ENCODE results near the gene SMURF1.

DNA sequence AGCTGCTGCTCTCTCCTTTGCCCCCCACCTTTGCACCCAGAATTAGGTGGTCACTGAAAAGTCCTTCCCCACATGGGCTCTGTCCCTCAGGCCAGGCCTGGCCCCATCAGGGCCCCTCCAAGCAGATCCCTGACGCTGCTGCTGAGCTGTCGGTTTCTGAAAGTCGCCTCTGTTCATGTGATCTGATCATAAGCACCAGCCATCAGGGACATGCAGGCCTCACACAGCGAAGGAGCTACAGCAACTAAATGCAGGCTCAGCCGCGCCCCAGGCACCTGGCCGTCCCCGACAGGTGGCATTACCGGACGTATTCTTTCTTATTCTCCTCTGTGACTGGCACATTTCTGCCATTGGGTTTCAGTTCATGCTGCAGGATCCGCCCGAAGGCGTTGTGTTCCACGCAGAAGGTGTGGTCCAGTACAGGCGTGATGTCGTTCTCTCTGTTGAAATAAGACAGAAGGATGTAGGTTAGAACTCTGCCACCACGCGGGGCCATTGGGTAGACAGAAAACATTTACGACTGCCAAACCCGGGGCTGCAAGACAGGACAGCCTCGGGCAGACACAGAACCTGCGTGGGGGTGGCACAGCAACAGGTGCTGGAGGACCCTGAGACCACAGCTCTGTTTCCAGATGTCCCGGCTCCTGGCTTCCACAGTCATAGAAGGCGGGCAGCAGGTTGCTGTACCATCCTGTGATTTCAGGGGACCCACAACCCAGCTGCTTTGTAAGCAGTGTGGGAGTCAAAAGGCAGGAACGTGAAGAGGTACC, 105.6 kb downstream of the SMURF1 start:
- TF ChIP-seq POLR2AphosphoS5 (IDR thresholded peaks at IDR 0.05; ENCODE audit: low read depth, low read length) (no peak), TAF1 (IDR thresholded peaks at IDR 0.05; ENCODE audit: low read depth, low read length) (no peak), POLR2A (IDR thresholded peaks at IDR 0.05; ENCODE audit: low read depth, low read length) (no peak), POU2F2 (IDR thresholded peaks at IDR 0.05; ENCODE audit: low read depth, low read length) (no peak)

Measured in GM12891 (cell line).